Keratinocyte (primary cell): Measurements from ENCODE around the gene HERPUD1. TPM values are rescaled to one million over a fixed set of nuclear protein-coding genes. Genes with fewer than 3 reads are reported as not detected.

Source experiments
- DNase-seq: peaks from one replicate; pipeline ENCODE4 v3.0.0-alpha.2; 2011; ENCODE audit warnings: low read depth, missing footprints, low spot score
- FAIRE-seq: peaks from 2 replicates; lab custom pipeline; 2011; peaks lifted over from hg19 to GRCh38; lab: Jason Lieb, UNC
- H2AFZ ChIP-seq: 2 replicates; pipeline ENCODE4 v1.6.0; 2012; ENCODE audit warnings: low read length, control low read depth, inconsistent platforms; ENCODE audit not compliant: control insufficient read depth
- H3K27ac ChIP-seq: 2 replicates; pipeline ENCODE4 v1.5.1; 2011; ENCODE audit warnings: low read length; ENCODE audit not compliant: control insufficient read depth, insufficient read depth
- H3K27me3 ChIP-seq: 3 replicates; pipeline ENCODE4 v1.6.0; 2011; ENCODE audit warnings: low read length; ENCODE audit not compliant: control insufficient read depth, insufficient read depth; ENCODE audit errors: extremely low read depth
- H3K36me3 ChIP-seq, 2 experiments: 2 replicates in 1 of 2; 3 replicates in 1 of 2; pipeline ENCODE4 v1.5.1; 2011; ENCODE audit warnings: low read length in 2 of 2, mild to moderate bottlenecking in 1 of 2; ENCODE audit not compliant: control insufficient read depth in 2 of 2, insufficient read depth in 2 of 2; ENCODE audit errors: extremely low read depth in 1 of 2
- H3K4me1 ChIP-seq: 3 replicates; pipeline ENCODE4 v1.5.1; 2011; ENCODE audit warnings: low read length; ENCODE audit not compliant: control insufficient read depth, insufficient read depth; ENCODE audit errors: extremely low read depth
- H3K4me2 ChIP-seq: 3 replicates; pipeline ENCODE4 v1.6.0; 2011; ENCODE audit warnings: low read depth, low read length; ENCODE audit not compliant: control insufficient read depth, insufficient read depth; ENCODE audit errors: extremely low read depth
- H3K4me3 ChIP-seq, 3 experiments: fragments of 200-600 bp in 1 of 3; sonication (generic) in 1 of 3; 2 replicates in 2 of 3; 3 replicates in 1 of 3; pipeline ENCODE4 v1.5.1; 2011 to 2016; ENCODE audit warnings: low read length in 3 of 3, mild to moderate bottlenecking in 3 of 3, control low read depth in 2 of 3, inconsistent platforms in 1 of 3, low read depth in 1 of 3, mixed read lengths in 1 of 3, mixed run types in 1 of 3, moderate library complexity in 1 of 3; ENCODE audit not compliant: control insufficient read depth in 2 of 3, insufficient read depth in 2 of 3; ENCODE audit errors: extremely low read depth in 1 of 3
- H3K79me2 ChIP-seq: 2 replicates; pipeline ENCODE4 v1.6.0; 2012; ENCODE audit warnings: low read length; ENCODE audit not compliant: control insufficient read depth, insufficient read depth
- H3K9ac ChIP-seq: 3 replicates; pipeline ENCODE4 v1.6.0; 2011; ENCODE audit warnings: low read length; ENCODE audit not compliant: control insufficient read depth, insufficient read depth; ENCODE audit errors: extremely low read depth
- H3K9me1 ChIP-seq: 3 replicates; pipeline ENCODE4 v1.6.0; 2011; ENCODE audit warnings: low read length; ENCODE audit not compliant: control insufficient read depth, insufficient read depth; ENCODE audit errors: extremely low read depth
- H3K9me3 ChIP-seq: 2 replicates; pipeline ENCODE4 v1.5.1; 2012; ENCODE audit warnings: low read depth, low read length; ENCODE audit not compliant: control insufficient read depth
- H4K20me1 ChIP-seq: 3 replicates; pipeline ENCODE4 v1.6.0; 2011; ENCODE audit warnings: low read length; ENCODE audit not compliant: control insufficient read depth, insufficient read depth; ENCODE audit errors: extremely low read depth
- EZH2 ChIP-seq: IDR thresholded peaks from one replicate; pipeline ENCODE4 v1.6.1; 2012; ENCODE audit warnings: inconsistent platforms, mild to moderate bottlenecking, low read length, moderate library complexity
- dilution Hi-C: fragments of 300-500 bp; cut with MboI; formaldehyde crosslinking; loops from one replicate; pipeline ENCODE4 v1.7.0; 2020; ENCODE audit warnings: low sequenced_read_pairs; ENCODE audit not compliant: extremely low pct_ligation_motif_present
- polyA plus RNA-seq, 5 experiments: library from polyadenylated mRNA; depleted of rRNA in 3 of 5; stranded (reverse) in 3 of 5; stranded (forward) in 1 of 5; unstranded in 1 of 5; fragments of >200 nt; gene quantifications; 1 replicate in 1 of 5; 2 replicates in 3 of 5; 3 replicates in 1 of 5; pipeline versions ENCODE4 v1.2.1 to v1.2.3, GENCODE V29; 2011 to 2012; ENCODE audit warnings: missing spikeins in 2 of 5, low read depth in 1 of 5, low replicate concordance in 1 of 5
- TF ChIP-seq, protein P1 (sequence below), 3 experiments: IDR thresholded peaks in 1 of 3; conservative IDR thresholded peaks in 1 of 3; optimal IDR thresholded peaks in 1 of 3; 2 replicates in 2 of 3; 3 replicates in 1 of 3; pipeline versions ENCODE3 to v1.5.1; 2011; ENCODE audit warnings: low read length in 3 of 3, mild to moderate bottlenecking in 3 of 3, moderate library complexity in 2 of 3, control low read depth in 1 of 3, inconsistent platforms in 1 of 3; ENCODE audit not compliant: insufficient read depth in 2 of 3; ENCODE audit errors: extremely low read depth in 1 of 3

HERPUD1 gene
- polyA plus RNA-seq, 1 donor (not counting 4 experiments of a cell fraction or from before 2014, with no cell fraction given): 183 TPM

DNA sequence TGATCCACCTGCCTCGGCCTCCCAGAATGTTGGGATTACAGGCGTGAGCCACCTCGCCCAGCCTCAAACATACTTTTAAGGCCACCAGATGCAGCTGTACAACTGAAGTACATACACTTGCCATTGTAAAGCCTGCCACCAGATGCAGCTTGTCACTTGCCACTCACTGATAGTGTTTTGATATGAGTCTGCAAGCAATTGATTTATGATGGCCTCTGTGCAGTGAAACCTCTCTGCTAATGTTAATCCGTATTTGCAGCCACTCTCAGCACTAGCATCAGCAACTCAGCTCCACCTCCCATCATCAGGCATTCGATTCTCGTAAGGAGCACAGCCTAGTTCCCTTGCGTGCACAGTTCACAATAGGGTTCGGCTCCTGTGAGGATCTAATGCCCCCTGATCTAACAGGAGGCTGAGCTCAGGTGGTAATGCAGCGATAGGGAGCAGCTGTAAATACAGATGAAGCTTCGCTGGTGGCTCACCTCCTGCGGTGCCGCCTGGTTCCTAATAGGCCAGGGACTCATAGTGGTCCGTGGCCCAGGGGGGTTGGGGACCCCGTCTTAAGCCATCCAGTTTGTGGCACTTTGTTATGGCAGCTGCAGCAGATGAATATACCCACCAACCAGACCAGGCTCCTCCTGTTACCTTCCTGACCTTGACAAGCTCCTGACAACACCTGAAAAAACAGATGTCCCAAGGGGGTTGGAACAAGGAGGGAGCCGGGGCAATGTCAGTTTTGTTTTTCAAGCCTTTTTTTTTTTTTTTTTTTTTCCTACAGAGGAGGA, 1.3 kb upstream of the HERPUD1 start:
- peak overlapping the region; percentile 91 for H3K27ac ChIP-seq
- H4K20me1 ChIP-seq: peaks cover 20% of the 10 kb centered on the region
- peaks cover 33% of the 10 kb centered on the region for H3K79me2 ChIP-seq
- dilution Hi-C loops: no loop called here
- no peaks in the 10 kb centered on the region for H3K9me1 ChIP-seq
- no peak for DNase-seq
- FAIRE-seq: no peak
- H3K4me1 ChIP-seq: peaks cover 21% of the 10 kb centered on the region
- no peak overlapping the region for H3K9ac ChIP-seq
- peaks cover 4 to 12% of the 10 kb centered on the region in 2 experiments for H3K36me3 ChIP-seq
- TF ChIP-seq, protein P1, sequence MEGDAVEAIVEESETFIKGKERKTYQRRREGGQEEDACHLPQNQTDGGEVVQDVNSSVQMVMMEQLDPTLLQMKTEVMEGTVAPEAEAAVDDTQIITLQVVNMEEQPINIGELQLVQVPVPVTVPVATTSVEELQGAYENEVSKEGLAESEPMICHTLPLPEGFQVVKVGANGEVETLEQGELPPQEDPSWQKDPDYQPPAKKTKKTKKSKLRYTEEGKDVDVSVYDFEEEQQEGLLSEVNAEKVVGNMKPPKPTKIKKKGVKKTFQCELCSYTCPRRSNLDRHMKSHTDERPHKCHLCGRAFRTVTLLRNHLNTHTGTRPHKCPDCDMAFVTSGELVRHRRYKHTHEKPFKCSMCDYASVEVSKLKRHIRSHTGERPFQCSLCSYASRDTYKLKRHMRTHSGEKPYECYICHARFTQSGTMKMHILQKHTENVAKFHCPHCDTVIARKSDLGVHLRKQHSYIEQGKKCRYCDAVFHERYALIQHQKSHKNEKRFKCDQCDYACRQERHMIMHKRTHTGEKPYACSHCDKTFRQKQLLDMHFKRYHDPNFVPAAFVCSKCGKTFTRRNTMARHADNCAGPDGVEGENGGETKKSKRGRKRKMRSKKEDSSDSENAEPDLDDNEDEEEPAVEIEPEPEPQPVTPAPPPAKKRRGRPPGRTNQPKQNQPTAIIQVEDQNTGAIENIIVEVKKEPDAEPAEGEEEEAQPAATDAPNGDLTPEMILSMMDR (optimal IDR thresholded peaks at IDR 0.05 in 1 of 3, IDR thresholded peaks at IDR 0.05 in 1 of 3, conservative IDR thresholded peaks at IDR 0.05 in 1 of 3; ENCODE audit: extremely low read depth in 1 of 3, insufficient read depth in 2 of 3, low read length in 3 of 3): no peak
- no peak for TF ChIP-seq EZH2
- H3K4me2 ChIP-seq: peak overlapping the region; percentile 65
- no peak overlapping the region for H3K4me3 ChIP-seq
- H2AFZ ChIP-seq: no peak overlapping the region
- no peaks in the 10 kb centered on the region for H3K9me3 ChIP-seq
- H3K27me3 ChIP-seq: no peaks in the 10 kb centered on the region

DNA sequence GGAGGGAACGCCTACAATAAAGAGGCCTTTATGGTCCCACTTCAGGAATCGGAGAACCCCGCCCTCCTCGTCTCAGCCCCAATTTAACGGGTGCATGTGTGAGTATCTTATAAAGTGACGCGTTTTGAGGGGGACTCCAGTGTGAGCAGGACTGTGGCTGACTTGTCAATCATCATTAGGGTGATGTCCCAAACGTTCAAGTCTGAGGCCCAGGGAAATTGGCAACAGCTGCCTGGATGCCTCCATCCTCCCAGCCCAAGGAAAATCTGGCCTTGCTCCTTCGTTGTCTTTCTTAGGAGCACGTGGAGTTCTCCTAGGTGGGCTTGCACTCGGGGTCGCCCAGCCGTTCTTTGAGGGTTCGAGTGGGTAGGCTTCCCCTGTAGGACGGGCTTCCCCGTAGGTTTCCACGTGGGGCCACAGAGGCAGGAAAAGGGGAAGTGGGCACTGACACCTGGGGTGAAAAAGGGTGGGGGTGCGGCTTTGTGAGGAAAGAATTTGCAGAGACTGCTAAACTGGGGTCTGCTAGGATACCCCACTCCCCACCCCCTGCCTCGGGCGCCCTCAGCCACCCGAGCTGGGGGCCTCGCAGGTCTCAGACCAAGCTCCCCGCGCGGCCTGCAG, 561 bp upstream of the HERPUD1 start:
- peak overlapping the region; percentile 91 for H3K27ac ChIP-seq
- TF ChIP-seq, protein P1 (optimal IDR thresholded peaks at IDR 0.05 in 1 of 3, IDR thresholded peaks at IDR 0.05 in 1 of 3, conservative IDR thresholded peaks at IDR 0.05 in 1 of 3; ENCODE audit: extremely low read depth in 1 of 3, insufficient read depth in 2 of 3, low read length in 3 of 3): no peak
- peak overlapping the region in 2 of 3 experiments; percentile 38 to 43 for H3K4me3 ChIP-seq
- dilution Hi-C loops: no loop called here
- H3K9me1 ChIP-seq: no peaks in the 10 kb centered on the region
- peak overlapping the region; percentile 65 for H3K4me2 ChIP-seq
- peak overlapping the region; percentile 95 for H3K9ac ChIP-seq
- no peaks in the 10 kb centered on the region for H3K9me3 ChIP-seq
- no peaks in the 10 kb centered on the region for H3K27me3 ChIP-seq
- peaks cover 21% of the 10 kb centered on the region for H3K4me1 ChIP-seq
- DNase-seq (no peak), FAIRE-seq (no peak)
- peaks cover 20% of the 10 kb centered on the region for H4K20me1 ChIP-seq
- peaks cover 4 to 17% of the 10 kb centered on the region in 2 experiments for H3K36me3 ChIP-seq
- H2AFZ ChIP-seq: peak overlapping the region; percentile 78
- H3K79me2 ChIP-seq: peaks cover 33% of the 10 kb centered on the region
